Keratinocyte (primary cell): Measurements from ENCODE around the gene ZNF664.

Source experiments
- CTCF ChIP-seq, 3 experiments: IDR thresholded peaks in 1 of 3; conservative IDR thresholded peaks in 1 of 3; optimal IDR thresholded peaks in 1 of 3; 2 replicates in 2 of 3; 3 replicates in 1 of 3; pipeline versions ENCODE3 to v1.5.1; 2011; ENCODE audit warnings: low read length in 3 of 3, mild to moderate bottlenecking in 3 of 3, moderate library complexity in 2 of 3, control low read depth in 1 of 3, inconsistent platforms in 1 of 3; ENCODE audit not compliant: insufficient read depth in 2 of 3; ENCODE audit errors: extremely low read depth in 1 of 3
- EZH2 ChIP-seq: IDR thresholded peaks from one replicate; pipeline ENCODE4 v1.6.1; 2012; ENCODE audit warnings: inconsistent platforms, mild to moderate bottlenecking, low read length, moderate library complexity

GRCh38 chr12:124044021-124044420, 71.0 kb downstream of the ZNF664 start:
- TF ChIP-seq CTCF (optimal IDR thresholded peaks at IDR 0.05 in 1 of 3, IDR thresholded peaks at IDR 0.05 in 1 of 3, conservative IDR thresholded peaks at IDR 0.05 in 1 of 3; ENCODE audit: extremely low read depth in 1 of 3, insufficient read depth in 2 of 3, low read length in 3 of 3) (no peak), EZH2 (no peak)
